Gastrocnemius medialis (tissue), 4 donors: Measurements from ENCODE around the gene UGT3A2. TPM values are rescaled to one million over a fixed set of nuclear protein-coding genes. Genes with fewer than 3 reads are reported as not detected.

Source experiments
- ATAC-seq, 2 donors: fragments of 150-250 bp; one replicate each; pipeline ENCODE4 v1.9.1; 2016
- DNase-seq, 2 donors: peaks; one replicate each; pipeline ENCODE4 v3.0.0-alpha.2; 2019
- H3K27ac ChIP-seq, 4 donors: fragments of 200-600 bp; sonication (generic); 1 replicate in 1 of 4; 2 replicates in 3 of 4; pipeline ENCODE4 v1.5.1; 2016 to 2018; ENCODE audit warnings: mild to moderate bottlenecking in 2 of 4, moderate library complexity in 1 of 4
- H3K27me3 ChIP-seq, 3 donors: fragments of 200-600 bp; sonication (generic) in 2 of 3; 1 replicate in 1 of 3; 2 replicates in 2 of 3; pipeline versions ENCODE4 v1.5.1 to v1.6.0; 2016 to 2019; ENCODE audit warnings: mild to moderate bottlenecking in 1 of 3, moderate library complexity in 1 of 3
- H3K36me3 ChIP-seq, 2 donors: fragments of 200-600 bp; sonication (generic) in 1 of 2; one replicate each; pipeline ENCODE4 v1.5.1; 2017 to 2018
- H3K4me1 ChIP-seq, 2 donors: fragments of 200-600 bp; sonication (generic) in 1 of 2; one replicate each; pipeline ENCODE4 v1.5.1; 2016 to 2017; ENCODE audit warnings: mild to moderate bottlenecking in 2 of 2
- H3K4me3 ChIP-seq, 4 donors: fragments of 200-600 bp; sonication (generic) in 3 of 4; 1 replicate in 1 of 4; 2 replicates in 3 of 4; pipeline ENCODE4 v1.5.1; 2016 to 2019; ENCODE audit warnings: mild to moderate bottlenecking in 2 of 4
- H3K9me3 ChIP-seq, 3 donors: fragments of 200-600 bp; sonication (generic) in 2 of 3; 1 replicate in 1 of 3; 2 replicates in 2 of 3; pipeline ENCODE4 v1.5.1; 2016 to 2019
- POLR2A ChIP-seq, 2 donors: fragments of 450-650 bp; IDR thresholded peaks; one replicate each; pipeline ENCODE4 v1.6.1; 2017; ENCODE audit warnings: antibody characterized with exemption in 2 of 2, mild to moderate bottlenecking in 2 of 2, moderate library complexity in 2 of 2
- in situ Hi-C, 4 donors: fragments of 200-750 bp; cut with MboI; loops; one replicate each; pipeline versions ENCODE4 v1.15.0 to v1.8.0; 2017; ENCODE audit warnings: low sequenced_read_pairs in 4 of 4
- intact Hi-C: fragments of 100-400 bp; cut with DNase I; formaldehyde crosslinking; loops from one replicate; pipeline ENCODE4 v1.15.1; 2023; ENCODE audit warnings: low total_unique reads
- total RNA-seq, 4 donors: library from RNA; depleted of rRNA; stranded (reverse); fragments of >200 nt; gene quantifications; one replicate each; pipeline versions ENCODE4 v1.1.0 to v1.2.3, GENCODE V29; 2016
- TF ChIP-seq, protein P1 (sequence below), 5 experiments: fragments of 450-650 bp in 3 of 5; fragments of 200-600 bp in 2 of 5; sonication (generic) in 2 of 5; IDR thresholded peaks in 4 of 5; conservative IDR thresholded peaks in 1 of 5; 1 replicate in 4 of 5; 2 replicates in 1 of 5; pipeline ENCODE4 v1.5.1; 2016 to 2019; ENCODE audit warnings: antibody characterized with exemption in 5 of 5, mild to moderate bottlenecking in 3 of 5, moderate library complexity in 3 of 5

UGT3A2 gene
- total RNA-seq, 4 donors from 2014 or later = not detected

DNA sequence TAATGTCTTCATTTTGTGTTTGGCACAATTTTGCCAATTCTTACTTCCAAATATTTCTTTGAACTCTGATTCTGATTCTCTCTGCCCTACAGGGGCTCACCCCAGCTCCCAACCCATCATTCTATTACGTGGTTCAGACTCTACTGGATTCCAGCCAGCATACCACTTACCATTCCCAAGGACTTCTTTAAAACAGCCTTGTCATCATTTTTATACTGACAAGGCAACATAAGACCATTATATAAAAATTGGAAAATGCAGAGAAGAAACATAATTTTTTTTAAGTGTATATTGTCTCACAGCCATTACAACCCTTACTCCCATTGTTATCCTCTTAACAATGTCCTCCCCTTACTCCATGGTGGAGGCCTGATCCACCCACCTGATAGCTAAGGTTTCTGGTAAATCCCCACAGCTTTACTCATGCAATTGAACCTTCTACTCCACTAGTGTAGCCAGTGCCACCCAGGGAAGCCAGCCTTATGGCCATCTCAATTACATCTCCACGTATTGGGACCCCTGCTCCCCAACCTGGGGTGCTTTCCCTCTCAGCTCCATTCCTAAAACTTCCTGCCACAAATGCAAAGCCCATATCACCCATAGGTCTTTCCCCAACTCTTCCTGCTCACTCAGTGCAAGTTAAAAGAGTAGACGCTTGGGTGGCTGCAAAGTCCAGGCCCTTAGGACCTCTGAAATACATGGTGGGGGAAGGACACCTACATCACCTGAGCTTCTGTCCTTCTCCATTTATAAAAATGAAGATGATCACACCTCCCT lies 19.1 kb downstream of the UGT3A2 start:
- H3K36me3 ChIP-seq = no peaks in the 10 kb centered on the region
- H3K27me3 ChIP-seq = no peaks in the 10 kb centered on the region
- in situ Hi-C loops (no loop called here), intact Hi-C loops (no loop called here)
- H3K4me3 ChIP-seq = no peak overlapping the region
- TF ChIP-seq, protein P1, sequence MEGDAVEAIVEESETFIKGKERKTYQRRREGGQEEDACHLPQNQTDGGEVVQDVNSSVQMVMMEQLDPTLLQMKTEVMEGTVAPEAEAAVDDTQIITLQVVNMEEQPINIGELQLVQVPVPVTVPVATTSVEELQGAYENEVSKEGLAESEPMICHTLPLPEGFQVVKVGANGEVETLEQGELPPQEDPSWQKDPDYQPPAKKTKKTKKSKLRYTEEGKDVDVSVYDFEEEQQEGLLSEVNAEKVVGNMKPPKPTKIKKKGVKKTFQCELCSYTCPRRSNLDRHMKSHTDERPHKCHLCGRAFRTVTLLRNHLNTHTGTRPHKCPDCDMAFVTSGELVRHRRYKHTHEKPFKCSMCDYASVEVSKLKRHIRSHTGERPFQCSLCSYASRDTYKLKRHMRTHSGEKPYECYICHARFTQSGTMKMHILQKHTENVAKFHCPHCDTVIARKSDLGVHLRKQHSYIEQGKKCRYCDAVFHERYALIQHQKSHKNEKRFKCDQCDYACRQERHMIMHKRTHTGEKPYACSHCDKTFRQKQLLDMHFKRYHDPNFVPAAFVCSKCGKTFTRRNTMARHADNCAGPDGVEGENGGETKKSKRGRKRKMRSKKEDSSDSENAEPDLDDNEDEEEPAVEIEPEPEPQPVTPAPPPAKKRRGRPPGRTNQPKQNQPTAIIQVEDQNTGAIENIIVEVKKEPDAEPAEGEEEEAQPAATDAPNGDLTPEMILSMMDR (IDR thresholded peaks at IDR 0.05 in 4 of 5, conservative IDR thresholded peaks at IDR 0.05 in 1 of 5) = no peak
- no peak for TF ChIP-seq POLR2A (IDR thresholded peaks at IDR 0.05)
- H3K9me3 ChIP-seq = no peaks in the 10 kb centered on the region
- DNase-seq = no peak
- H3K27ac ChIP-seq = no peak overlapping the region
- H3K4me1 ChIP-seq = no peaks in the 10 kb centered on the region
- ATAC-seq = no peak

DNA sequence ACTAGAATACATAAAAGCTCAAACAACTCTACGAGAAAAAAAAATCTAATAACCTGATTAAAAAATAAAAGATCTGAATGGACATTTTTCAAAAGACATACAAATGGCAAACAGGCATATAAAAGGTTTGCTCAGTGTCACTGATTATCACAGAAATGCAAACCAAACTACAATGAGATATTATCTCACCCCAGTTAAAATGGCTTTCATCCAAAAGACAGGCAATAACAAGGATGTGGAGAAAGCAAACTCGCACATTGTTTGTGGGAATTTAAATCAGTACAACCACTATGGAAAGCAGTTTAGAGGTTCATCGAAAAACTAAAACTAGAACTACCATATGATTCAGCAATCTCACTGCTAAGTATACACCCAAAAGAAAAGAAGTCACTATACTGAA lies 20.8 kb downstream of the UGT3A2 start:
- in situ Hi-C loops = no loop called here
- TF ChIP-seq POLR2A (IDR thresholded peaks at IDR 0.05) = no peak
- TF ChIP-seq, protein P1 (IDR thresholded peaks at IDR 0.05 in 4 of 5, conservative IDR thresholded peaks at IDR 0.05 in 1 of 5) = no peak

DNA sequence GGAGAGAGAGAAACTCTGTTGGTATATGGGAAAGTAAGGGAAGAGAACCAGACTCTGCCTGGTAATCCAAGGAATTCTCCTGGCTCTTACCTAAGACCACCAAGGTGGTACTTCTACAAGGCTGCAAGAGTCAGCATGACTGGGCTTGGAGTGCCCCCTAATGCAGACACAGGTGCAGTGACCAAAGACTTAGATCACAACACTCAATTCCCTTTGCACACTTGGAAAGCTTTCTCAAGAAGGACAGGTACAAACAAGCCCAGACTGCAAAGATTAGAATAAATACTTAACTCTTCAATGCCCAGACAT lies 25.2 kb downstream of the UGT3A2 start:
- intact Hi-C loops = loop anchor here (2.0 kb wide), 1 partner anchor 79 kb away; no protein-coding TSS in a partner anchor
- H3K9me3 ChIP-seq = no peaks in the 10 kb centered on the region
- no peaks in the 10 kb centered on the region for H3K27me3 ChIP-seq
- H3K4me1 ChIP-seq = peaks cover 0 to 5% of the 10 kb centered on the region in 2 donors
- no peak for DNase-seq
- H3K4me3 ChIP-seq = no peak overlapping the region
- H3K36me3 ChIP-seq = no peaks in the 10 kb centered on the region
- no peak overlapping the region for H3K27ac ChIP-seq
- TF ChIP-seq POLR2A (IDR thresholded peaks at IDR 0.05) = no peak
- TF ChIP-seq, protein P1 (IDR thresholded peaks at IDR 0.05 in 4 of 5, conservative IDR thresholded peaks at IDR 0.05 in 1 of 5) = peak in 4 of 5 experiments; percentile 8 to 30 (median 18)
- ATAC-seq = peak in 1 of 2 donors; percentile 58
- in situ Hi-C loops = no loop called here

More for the DNA sequence above, 20.8 kb downstream of the UGT3A2 start:
- Histone ChIP-seq H3K27me3 (no peaks in the 10 kb centered on the region), H3K9me3 (no peaks in the 10 kb centered on the region), H3K4me1 (no peaks in the 10 kb centered on the region), H3K4me3 (no peak overlapping the region), H3K27ac (no peak overlapping the region), H3K36me3 (no peaks in the 10 kb centered on the region)
- DNase-seq = no peak
- intact Hi-C loops = no loop called here
- no peak for ATAC-seq

DNA sequence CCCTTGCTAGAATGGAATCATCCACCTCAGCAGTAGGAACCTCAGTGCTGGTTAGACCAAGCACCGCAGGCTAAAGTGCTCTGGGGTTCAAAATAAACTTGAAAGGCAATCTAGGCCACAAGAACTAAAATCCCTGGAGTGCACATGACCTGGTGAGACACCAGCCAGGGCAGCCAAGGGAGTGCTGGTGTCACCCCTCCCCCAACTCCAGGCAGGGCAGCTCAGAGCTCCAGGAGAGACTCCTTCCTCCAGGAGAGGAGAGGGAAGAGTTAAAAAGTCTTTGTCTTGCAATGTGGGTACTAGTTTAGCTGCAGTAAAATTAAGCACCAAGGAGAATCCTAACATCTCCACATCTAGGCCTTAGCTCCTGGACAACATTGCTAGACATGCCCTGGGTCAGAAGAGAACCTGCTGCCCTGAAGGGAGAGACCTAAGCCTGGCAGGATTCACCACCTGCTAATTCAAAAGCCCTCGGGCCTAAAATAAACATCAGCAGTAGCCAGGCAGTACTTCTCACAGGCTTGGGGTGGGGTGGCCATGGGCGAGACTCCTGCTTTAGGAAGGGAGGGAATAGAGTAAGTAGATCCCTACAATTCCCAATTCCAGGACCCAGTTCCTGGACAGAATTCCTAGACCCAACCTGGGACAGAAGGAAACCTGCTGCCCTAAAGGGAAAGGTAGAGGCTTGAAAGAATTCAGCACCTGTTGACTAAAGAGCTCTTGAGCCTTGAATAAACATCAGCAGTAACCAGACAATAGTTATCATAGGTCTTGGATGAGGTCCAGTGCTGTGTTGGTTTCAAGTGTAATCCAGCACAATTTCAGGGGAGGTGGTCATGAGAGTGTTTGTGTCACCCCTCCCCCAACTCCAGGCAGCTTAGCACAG lies 25.8 kb downstream of the UGT3A2 start:
- DNase-seq (no peak), ATAC-seq (peak in 1 of 2 donors; percentile 51)
- Histone ChIP-seq H3K4me1 (peaks cover 0 to 5% of the 10 kb centered on the region in 2 donors), H3K27me3 (no peaks in the 10 kb centered on the region), H3K36me3 (no peaks in the 10 kb centered on the region), H3K27ac (peak overlapping the region in 1 of 4 donors; percentile 8), H3K4me3 (no peak overlapping the region), H3K9me3 (no peaks in the 10 kb centered on the region)
- in situ Hi-C loops = no loop called here
- TF ChIP-seq, protein P1 (IDR thresholded peaks at IDR 0.05 in 4 of 5, conservative IDR thresholded peaks at IDR 0.05 in 1 of 5) = no peak
- TF ChIP-seq POLR2A (IDR thresholded peaks at IDR 0.05) = no peak
- intact Hi-C loops = loop anchor here (2.0 kb wide), 1 partner anchor 78 kb away; no protein-coding TSS in a partner anchor
